GM19328 (cell line): Measurements from ENCODE around the gene BCL7A.
"Not testable (repeated sequence)": the region's sequence is repeated elsewhere in the genome, so short reads cannot be mapped to it uniquely, and the experiment has no call there.

Source experiments
- ATAC-seq: cut with Tn5 transposase; IDR thresholded peaks from one replicate; pipeline ENCODE4 v1.9.1; 2021; ENCODE audit warnings: mild to moderate bottlenecking, moderate library complexity; ENCODE audit not compliant: unreplicated experiment

BCL7A gene

GRCh38 chr12:122090759-122091515 lies 69.3 kb downstream of the BCL7A start:
- no peak for ATAC-seq

- no peak for ATAC-seq
These were observed 71.6 kb downstream of the BCL7A start for GRCh38 chr12:122093098-122093883.

- ATAC-seq, result no peak
These were observed 72.6 kb downstream of the BCL7A start for GRCh38 chr12:122094137-122094734.

GRCh38 chr12:122094735-122095631 lies 73.3 kb downstream of the BCL7A start:
- ATAC-seq, result no peak

- ATAC-seq, result no peak
These were observed 74.3 kb downstream of the BCL7A start for GRCh38 chr12:122096014-122096413.

GRCh38 chr12:122096591-122097149 lies 75.0 kb downstream of the BCL7A start:
- ATAC-seq, result no peak

GRCh38 chr12:122097584-122097926 lies 75.9 kb downstream of the BCL7A start:
- ATAC-seq, result no peak

- ATAC-seq, result no peak
These were observed 76.5 kb downstream of the BCL7A start for GRCh38 chr12:122097927-122098756.

- no peak for ATAC-seq
These were observed 77.6 kb downstream of the BCL7A start for GRCh38 chr12:122099280-122099749.

GRCh38 chr12:122099856-122100255 lies 78.2 kb downstream of the BCL7A start:
- ATAC-seq, result no peak

GRCh38 chr12:122100568-122100967 lies 78.9 kb downstream of the BCL7A start:
- no peak for ATAC-seq

GRCh38 chr12:122102331-122102730 lies 80.6 kb downstream of the BCL7A start:
- ATAC-seq, result no peak

- ATAC-seq, result no peak
These were observed 83.2 kb downstream of the BCL7A start for GRCh38 chr12:122104844-122105243.

GRCh38 chr12:122105496-122105895 lies 83.8 kb downstream of the BCL7A start:
- not testable (repeated sequence) for ATAC-seq

GRCh38 chr12:122106843-122107242 lies 85.2 kb downstream of the BCL7A start:
- no peak for ATAC-seq

- no peak for ATAC-seq
These were observed 85.6 kb downstream of the BCL7A start for GRCh38 chr12:122107261-122107660.

GRCh38 chr12:122111089-122111641 lies 89.5 kb downstream of the BCL7A start:
- ATAC-seq, result no peak
